Lower leg skin (tissue), 3 donors: ENCODE data around the gene CCL27.
A peak's percentile ranks its signal among the peaks of the same experiment; 100 is the strongest.

ENCODE experiments used
- CTCF ChIP-seq, 3 donors: fragments of 450-650 bp; IDR thresholded peaks; one replicate each; pipeline ENCODE4 v1.5.1; 2016; ENCODE audit warnings: antibody characterized with exemption in 3 of 3, mild to moderate bottlenecking in 3 of 3, moderate library complexity in 2 of 3
- POLR2A ChIP-seq, 2 donors: fragments of 450-650 bp; IDR thresholded peaks; one replicate each; pipeline ENCODE4 v1.6.1; 2016 to 2017; ENCODE audit warnings: antibody characterized with exemption in 2 of 2, mild to moderate bottlenecking in 1 of 2, moderate library complexity in 1 of 2

- peak in 1 of 3 donors; percentile 30 for TF ChIP-seq CTCF (IDR thresholded peaks at IDR 0.05)
- TF ChIP-seq POLR2A (IDR thresholded peaks at IDR 0.05) = no peak
Observed at GRCh38 chr9:34646211-34647083, 16.0 kb downstream of the CCL27 start, which contains the start of gene GALT.
